HepG2 (cell line): ENCODE results near the gene KCNMA1.

Source experiments
- CBX2 ChIP-seq, 2 experiments: fragments of 200-600 bp in 1 of 2; sonication (generic); formaldehyde crosslinking in 1 of 2; IDR thresholded peaks; 2 replicates each; pipeline versions ENCODE4 v1.7.0 to v1.8.1; 2018 to 2022; ENCODE audit warnings: low read depth in 2 of 2, low read length in 1 of 2, mild to moderate bottlenecking in 1 of 2, missing genetic modification reagents in 1 of 2
- CHD4 ChIP-seq: fragments of 200-600 bp; sonication (generic); IDR thresholded peaks from 2 replicates; pipeline ENCODE4 v1.7.0; 2017; ENCODE audit warnings: mild to moderate bottlenecking, low read length, borderline replicate concordance
- CTCF ChIP-seq: sonication (generic); formaldehyde crosslinking; IDR thresholded peaks from 2 replicates; pipeline ENCODE4 v1.5.0; 2020; ENCODE audit warnings: mild to moderate bottlenecking, missing genetic modification reagents, moderate library complexity
- ELK4 ChIP-seq: sonication (generic); formaldehyde crosslinking; IDR thresholded peaks from 2 replicates; pipeline ENCODE4 v1.9.0; 2021; ENCODE audit warnings: missing genetic modification reagents, borderline replicate concordance
- GMEB1 ChIP-seq: sonication (generic); formaldehyde crosslinking; IDR thresholded peaks from 2 replicates; pipeline ENCODE4 v1.5.1; 2020; ENCODE audit warnings: missing genetic modification reagents, mild to moderate bottlenecking, borderline replicate concordance
- HDAC6 ChIP-seq: fragments of 200-600 bp; sonication (generic); IDR thresholded peaks from 2 replicates; pipeline ENCODE4 v1.7.0; 2017; ENCODE audit warnings: mild to moderate bottlenecking, antibody characterized with exemption, low read length, low read depth
- MNT ChIP-seq: fragments of 450-650 bp; IDR thresholded peaks from 2 replicates; pipeline ENCODE4 v1.6.1; 2016
- POLR2A ChIP-seq, 2 experiments: IDR thresholded peaks; 2 replicates each; pipeline ENCODE4 v1.6.1; 2011; ENCODE audit warnings: low read depth in 2 of 2, low read length in 2 of 2, mild to moderate bottlenecking in 1 of 2, moderate library complexity in 1 of 2; ENCODE audit not compliant: insufficient read depth in 1 of 2
- SAP130 ChIP-seq: IDR thresholded peaks from 2 replicates; pipeline ENCODE4 v1.6.1; 2016; ENCODE audit warnings: low read depth
- TRIM22 ChIP-seq: fragments of 450-650 bp; IDR thresholded peaks from 2 replicates; pipeline ENCODE4 v1.6.1; 2017
- ZNF263 ChIP-seq: sonication (generic); formaldehyde crosslinking; IDR thresholded peaks from 2 replicates; pipeline ENCODE4 v1.4.0; 2020; ENCODE audit warnings: missing genetic modification reagents
- ZNF34 ChIP-seq: sonication (generic); formaldehyde crosslinking; IDR thresholded peaks from 2 replicates; pipeline ENCODE4 v1.4.0; 2020; ENCODE audit warnings: mild to moderate bottlenecking, missing genetic modification reagents, borderline replicate concordance

GRCh38 chr10:77027576-77027975 is 610.0 kb downstream of the KCNMA1 start:
- TF ChIP-seq CHD4 (no peak), HDAC6 (no peak), SAP130 (no peak), ELK4 (no peak), POLR2A (IDR thresholded peaks at IDR 0.05; ENCODE audit: insufficient read depth in 1 of 2, low read depth in 2 of 2, low read length in 2 of 2) (no peak), CBX2 (IDR thresholded peaks at IDR 0.05; ENCODE audit: low read depth, low read length) (no peak), CBX2 (CRISPR knock-in tag; IDR thresholded peaks at IDR 0.05; ENCODE audit: low read depth) (no peak), CTCF (no peak), MNT (no peak), ZNF263 (CRISPR knock-in tag) (no peak), GMEB1 (CRISPR knock-in tag) (no peak), ZNF34 (no peak), TRIM22 (no peak)
